IMR-90 (cell line): ENCODE results near the gene FXYD5.

Experiments used
- BHLHE40 ChIP-seq: fragments of 150-350 bp; IDR thresholded peaks from 2 replicates; pipeline ENCODE4 v1.6.1; 2016; ENCODE audit warnings: mild to moderate bottlenecking, low read depth, low read length
- CEBPB ChIP-seq: IDR thresholded peaks from 2 replicates; pipeline ENCODE4 v1.6.1; 2012; ENCODE audit warnings: low read depth, low read length, improper control_type of control experiment
- CHD1 ChIP-seq: IDR thresholded peaks from 2 replicates; pipeline ENCODE4 v1.6.1; 2012; ENCODE audit warnings: low read depth, low read length, improper control_type of control experiment
- CTCF ChIP-seq: conservative IDR thresholded peaks from 2 replicates; pipeline ENCODE4 v1.5.1; 2012; ENCODE audit warnings: mild to moderate bottlenecking, low read depth, low read length, improper control_type of control experiment
- FOS ChIP-seq: fragments of 150-350 bp; IDR thresholded peaks from 2 replicates; pipeline ENCODE4 v1.6.1; 2016; ENCODE audit warnings: low read depth, low read length
- MXI1 ChIP-seq: IDR thresholded peaks from 2 replicates; pipeline ENCODE4 v1.6.1; 2012; ENCODE audit warnings: low read depth, mild to moderate bottlenecking, low read length, moderate library complexity, borderline replicate concordance
- POLR2A ChIP-seq: IDR thresholded peaks from 2 replicates; pipeline ENCODE4 v1.6.1; 2012; ENCODE audit warnings: mild to moderate bottlenecking, low read depth, low read length
- RAD21 ChIP-seq: IDR thresholded peaks from 2 replicates; pipeline ENCODE4 v1.6.1; 2012; ENCODE audit warnings: low read length, improper control_type of control experiment
- RCOR1 ChIP-seq: IDR thresholded peaks from 2 replicates; pipeline ENCODE4 v1.6.1; 2012; ENCODE audit warnings: mild to moderate bottlenecking, low read length, improper control_type of control experiment; ENCODE audit not compliant: insufficient replicate concordance
- RFX5 ChIP-seq: IDR thresholded peaks from 2 replicates; pipeline ENCODE4 v1.8.0; 2012; ENCODE audit warnings: low read depth, mild to moderate bottlenecking, low read length, moderate library complexity
- SMC3 ChIP-seq: fragments of 150-350 bp; IDR thresholded peaks from 2 replicates; pipeline ENCODE4 v1.6.1; 2016; ENCODE audit warnings: low read depth, mild to moderate bottlenecking, antibody characterized with exemption, low read length, moderate library complexity
- USF2 ChIP-seq: fragments of 150-350 bp; IDR thresholded peaks from 2 replicates; pipeline ENCODE4 v1.6.1; 2017; ENCODE audit warnings: mild to moderate bottlenecking, antibody characterized with exemption, low read length, low read depth

DNA sequence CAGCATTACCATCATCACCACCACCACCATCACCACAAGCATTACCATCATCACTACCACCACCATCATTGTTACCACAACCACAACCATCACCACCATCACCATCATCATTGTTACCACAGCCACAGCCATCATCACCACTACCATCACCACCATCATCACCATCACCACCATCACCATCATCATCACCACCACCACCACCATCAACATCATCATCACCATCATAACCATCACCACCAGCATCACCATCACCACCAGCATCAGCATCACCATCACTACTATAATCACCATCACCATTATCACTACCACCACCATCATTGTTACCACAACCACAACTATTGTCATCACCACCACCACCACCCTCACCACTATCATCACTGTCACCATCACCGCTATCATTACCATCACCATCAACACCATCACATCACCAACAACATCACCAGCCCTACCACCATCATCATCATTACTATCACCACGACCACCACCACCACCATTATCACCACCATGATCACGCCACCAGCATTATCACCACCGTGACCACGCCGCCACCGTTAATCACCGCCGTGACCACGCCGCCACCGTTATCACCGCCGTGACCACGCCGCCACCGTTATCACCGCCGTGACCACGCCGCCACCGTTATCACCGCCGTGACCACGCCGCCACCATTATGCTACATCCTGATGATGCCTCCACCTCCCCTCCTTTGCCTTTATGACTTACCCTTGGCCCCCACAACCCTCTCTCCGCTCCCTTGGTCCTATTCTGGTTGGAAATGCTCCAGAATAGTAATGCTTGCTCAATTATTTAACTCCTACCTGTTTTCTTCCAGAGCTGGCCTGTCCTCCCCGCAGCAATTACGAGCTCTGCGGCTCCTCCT lies 48.9 kb upstream of the FXYD5 start:
- TF ChIP-seq CTCF (no peak), MXI1 (no peak), RCOR1 (no peak), POLR2A (no peak), SMC3 (no peak), USF2 (no peak), RAD21 (no peak), CEBPB (no peak), RFX5 (no peak), FOS (no peak), CHD1 (no peak), BHLHE40 (no peak)
